ENCODE data around the gene ADAM30. TPM values are rescaled to one million over a fixed set of nuclear protein-coding genes. Genes with fewer than 3 reads are reported as not detected.

Gene ADAM30
- total and polyA plus RNA-seq, 2 donors (not counting 1 experiment from before 2014, with no cell fraction given) = not detected

GRCh38 chr1:119882132-119883049 is 13.9 kb downstream of the ADAM30 start:
- DNase-seq (ENCODE audit: low read depth in 2 of 2) = no peak
- H3K79me2 ChIP-seq (ENCODE audit: control insufficient read depth, insufficient read depth, low read length) = no peaks in the 10 kb centered on the region

GRCh38 chr1:119879510-119880434 is 16.5 kb downstream of the ADAM30 start:
- H3K27me3 ChIP-seq (ENCODE audit: control insufficient read depth, insufficient read depth, low read length) = peaks cover 4% of the 10 kb centered on the region

More at GRCh38 chr1:119882132-119883049, 13.9 kb downstream of the ADAM30 start:
- H3K9me3 ChIP-seq (ENCODE audit: control insufficient read depth, insufficient read depth, low read depth, low read length) = no peaks in the 10 kb centered on the region
- no peaks in the 10 kb centered on the region for H3K4me1 ChIP-seq (ENCODE audit: control insufficient read depth, extremely low read depth, insufficient read depth, low read length)
- TF ChIP-seq CTCF (conservative IDR thresholded peaks at IDR 0.05 in 1 of 2, IDR thresholded peaks at IDR 0.05 in 1 of 2; ENCODE audit: low read depth in 1 of 2, low read length in 2 of 2) (no peak), EZH2 (IDR thresholded peaks at IDR 0.05; ENCODE audit: low read length, missing control alignments) (no peak)
- H2AFZ ChIP-seq (ENCODE audit: low read length) = no peak overlapping the region
- no peak overlapping the region for H3K9ac ChIP-seq (ENCODE audit: insufficient read depth, low read length)
- H3K27ac ChIP-seq (ENCODE audit: insufficient read depth, low read length) = no peak overlapping the region
- no peaks in the 10 kb centered on the region for H4K20me1 ChIP-seq (ENCODE audit: control insufficient read depth, extremely low read depth, insufficient read depth, low read length)
- H3K27me3 ChIP-seq (ENCODE audit: control insufficient read depth, insufficient read depth, low read length) = peaks cover 4% of the 10 kb centered on the region
- H3K4me3 ChIP-seq (replicated peaks in 1 of 4; ENCODE audit: control extremely low read depth in 1 of 4, insufficient read depth in 1 of 4, low read depth in 3 of 4, low read length in 4 of 4) = no peak overlapping the region
- H3K4me2 ChIP-seq (ENCODE audit: extremely low read depth, insufficient read depth, low read length) = no peak overlapping the region
- no peaks in the 10 kb centered on the region for H3K36me3 ChIP-seq (ENCODE audit: control insufficient read depth, insufficient read depth, low read length)

More at GRCh38 chr1:119879510-119880434, 16.5 kb downstream of the ADAM30 start:
- Histone ChIP-seq H4K20me1 (ENCODE audit: control insufficient read depth, extremely low read depth, insufficient read depth, low read length) (no peaks in the 10 kb centered on the region), H3K27ac (ENCODE audit: insufficient read depth, low read length) (no peak overlapping the region), H3K79me2 (ENCODE audit: control insufficient read depth, insufficient read depth, low read length) (no peaks in the 10 kb centered on the region), H3K9ac (ENCODE audit: insufficient read depth, low read length) (no peak overlapping the region), H3K9me3 (ENCODE audit: control insufficient read depth, insufficient read depth, low read depth, low read length) (no peaks in the 10 kb centered on the region), H3K36me3 (ENCODE audit: control insufficient read depth, insufficient read depth, low read length) (no peaks in the 10 kb centered on the region), H3K4me2 (ENCODE audit: extremely low read depth, insufficient read depth, low read length) (no peak overlapping the region), H3K4me3 (replicated peaks in 1 of 4; ENCODE audit: control extremely low read depth in 1 of 4, insufficient read depth in 1 of 4, low read depth in 3 of 4, low read length in 4 of 4) (no peak overlapping the region), H2AFZ (ENCODE audit: low read length) (no peak overlapping the region), H3K4me1 (ENCODE audit: control insufficient read depth, extremely low read depth, insufficient read depth, low read length) (no peaks in the 10 kb centered on the region)
- TF ChIP-seq EZH2 (IDR thresholded peaks at IDR 0.05; ENCODE audit: low read length, missing control alignments) (no peak), CTCF (conservative IDR thresholded peaks at IDR 0.05 in 1 of 2, IDR thresholded peaks at IDR 0.05 in 1 of 2; ENCODE audit: low read depth in 1 of 2, low read length in 2 of 2) (no peak)
- no peak for DNase-seq (ENCODE audit: low read depth in 2 of 2)
